Heart left ventricle (tissue), 13 donors: ENCODE measurements around the gene HAPLN2.

Experiments used
- CTCF ChIP-seq, 12 donors: fragments of 200-600 bp; sonication (generic) in 4 of 12; IDR thresholded peaks; one replicate each; pipeline versions ENCODE4 v1.5.0 to v1.8.0; 2018 to 2022; ENCODE audit warnings: antibody characterized with exemption in 12 of 12, mild to moderate bottlenecking in 5 of 12
- POLR2A ChIP-seq, 2 donors: fragments of 450-650 bp; IDR thresholded peaks; one replicate each; pipeline ENCODE4 v1.6.1; 2017; ENCODE audit warnings: antibody characterized with exemption in 2 of 2, mild to moderate bottlenecking in 2 of 2, moderate library complexity in 2 of 2
- donor health status: ischemic (EF 13 %, LVEDD 7.1; RV severe dilation, severe dysfunction).
- donor health status: DM: no; HTN: yes; CAD: no.
- donor health status: DM: no; HTN: no; CAD: no.
- donor health status: ischemic (EF 25% LVEDD 6.9; RV normal size, moderate dysfunction).
- donor health status: ischemic (EF 25% LVEDD 5.7; RV mildly dilated, moderate dysfunction).
- donor health status: ischemic (EF 35%, LVEDD 5.7; RV mildly dilated, moderate dysfunction).
- donor health status: nonischemic (EF 11% LVEDD 7.7; RV severe dilation, severe dysfunction).
- donor health status: DM: yes; HTN: yes; CAD: no.
- donor health status: PGD.
- donor health status: ischemic (EF 29% LVEDD 5.4; RV normal size, mild dysfunction).
- donor health status: nonischemic (EF 23%, LVEDD 6.1; RV moderate dilation, normal function).

GRCh38 chr1:156625436-156626078, 6.3 kb downstream of the HAPLN2 start:
- TF ChIP-seq CTCF (IDR thresholded peaks at IDR 0.05) (peak; percentile 62 to 85 (median 80)), POLR2A (IDR thresholded peaks at IDR 0.05) (no peak)
